GM13976 (cell line): Measurements from ENCODE around the gene GAL3ST3.
"Not testable (repeated sequence)": the region's sequence is repeated elsewhere in the genome, so short reads cannot be mapped to it uniquely, and the experiment has no call there.

ENCODE experiments used
- DNase-seq: peaks from one replicate; pipeline ENCODE4 v3.0.0; 2012; ENCODE audit warnings: low spot score
- CTCF ChIP-seq: IDR thresholded peaks from 2 replicates; pipeline ENCODE4 v1.5.1; 2012; ENCODE audit warnings: borderline replicate concordance, mild to moderate bottlenecking; ENCODE audit not compliant: insufficient read depth; ENCODE audit errors: extremely low read depth, missing control alignments, control extremely low read depth
- in situ Hi-C: fragments of 300-500 bp; cut with MboI; formaldehyde crosslinking; loops from one replicate; pipeline ENCODE4 v1.12.0; 2022; ENCODE audit warnings: low sequenced_read_pairs, mixed read lengths, inconsistent platforms; ENCODE audit not compliant: unreplicated experiment

GAL3ST3 gene

GRCh38 chr11:66036334-66036710 lies 12.6 kb downstream of the GAL3ST3 start:
- in situ Hi-C loops = no loop called here
- DNase-seq = no peak
- TF ChIP-seq CTCF = no peak

- peak; percentile 16 for DNase-seq
- TF ChIP-seq CTCF = no peak
- in situ Hi-C loops = no loop called here
Observed at GRCh38 chr11:66035653-66036333, 13.2 kb downstream of the GAL3ST3 start.

- no peak for DNase-seq
- in situ Hi-C loops = no loop called here
- TF ChIP-seq CTCF = no peak
Observed at GRCh38 chr11:66032957-66033735, 15.8 kb downstream of the GAL3ST3 start.

- no peak for DNase-seq
- in situ Hi-C loops = no loop called here
- no peak for TF ChIP-seq CTCF
Observed at GRCh38 chr11:66026017-66026529, 22.9 kb downstream of the GAL3ST3 start, which contains the start of gene CATSPER1. CATSPER1 (minus strand) TSS chr11:66026479; CDS start chr11:66026379, 100 bp downstream.

- in situ Hi-C loops = not testable (repeated sequence)
Observed at GRCh38 chr11:66023186-66023440, 25.8 kb downstream of the GAL3ST3 start.

GRCh38 chr11:66022401-66023185 lies 26.4 kb downstream of the GAL3ST3 start:
- peak; percentile 97 for TF ChIP-seq CTCF
- peak; percentile 94 for DNase-seq
- in situ Hi-C loops = no loop called here

More at GRCh38 chr11:66023186-66023440, 25.8 kb downstream of the GAL3ST3 start:
- not testable (repeated sequence) for DNase-seq
